GM12874 (cell line): ENCODE data around the gene SCGB1C1.

Experiments
- TF ChIP-seq, protein P1 (sequence below): IDR thresholded peaks from 2 replicates; pipeline ENCODE4 v1.5.1; 2011; ENCODE audit warnings: low read depth, mild to moderate bottlenecking, control low read depth, low read length, moderate library complexity; ENCODE audit not compliant: insufficient read depth

The SCGB1C1 gene

DNA sequence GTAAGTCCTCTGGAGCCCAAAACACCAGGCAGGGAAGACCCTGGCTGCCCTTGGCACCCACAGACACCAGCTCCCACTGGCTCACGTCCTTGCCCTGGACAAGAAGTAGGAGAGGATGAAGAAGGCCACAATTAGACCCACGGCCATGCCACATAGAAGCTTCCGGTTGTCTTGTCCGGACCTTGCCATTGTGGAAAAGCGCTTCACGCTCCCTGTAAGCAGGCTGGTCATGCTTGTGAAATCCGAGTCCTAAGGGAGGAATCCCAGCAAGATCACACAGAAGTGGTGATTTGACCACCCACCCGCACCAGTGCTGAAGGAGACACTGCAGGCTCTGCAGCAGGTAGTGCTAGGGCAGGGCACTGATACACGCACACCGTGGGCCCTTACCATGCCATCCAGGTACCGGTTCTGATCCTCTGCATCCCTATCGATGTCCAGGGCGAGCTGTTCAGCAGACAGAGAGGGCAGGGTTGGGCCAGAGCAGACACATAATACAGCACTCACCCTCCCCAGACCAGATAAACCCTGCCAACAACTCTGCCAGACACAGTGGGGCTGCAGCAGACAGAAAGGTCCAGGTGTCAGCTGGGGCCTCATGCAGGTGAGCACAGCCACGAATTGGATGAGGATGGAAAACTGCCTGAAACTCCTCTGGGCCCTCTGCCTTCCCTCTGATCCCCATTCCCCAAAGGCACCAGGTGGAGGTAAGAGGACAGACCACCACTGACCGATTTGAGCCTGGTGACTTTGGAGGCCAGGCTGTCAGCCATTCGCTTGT is 12.5 kb downstream of the SCGB1C1 start:
- TF ChIP-seq, protein P1, sequence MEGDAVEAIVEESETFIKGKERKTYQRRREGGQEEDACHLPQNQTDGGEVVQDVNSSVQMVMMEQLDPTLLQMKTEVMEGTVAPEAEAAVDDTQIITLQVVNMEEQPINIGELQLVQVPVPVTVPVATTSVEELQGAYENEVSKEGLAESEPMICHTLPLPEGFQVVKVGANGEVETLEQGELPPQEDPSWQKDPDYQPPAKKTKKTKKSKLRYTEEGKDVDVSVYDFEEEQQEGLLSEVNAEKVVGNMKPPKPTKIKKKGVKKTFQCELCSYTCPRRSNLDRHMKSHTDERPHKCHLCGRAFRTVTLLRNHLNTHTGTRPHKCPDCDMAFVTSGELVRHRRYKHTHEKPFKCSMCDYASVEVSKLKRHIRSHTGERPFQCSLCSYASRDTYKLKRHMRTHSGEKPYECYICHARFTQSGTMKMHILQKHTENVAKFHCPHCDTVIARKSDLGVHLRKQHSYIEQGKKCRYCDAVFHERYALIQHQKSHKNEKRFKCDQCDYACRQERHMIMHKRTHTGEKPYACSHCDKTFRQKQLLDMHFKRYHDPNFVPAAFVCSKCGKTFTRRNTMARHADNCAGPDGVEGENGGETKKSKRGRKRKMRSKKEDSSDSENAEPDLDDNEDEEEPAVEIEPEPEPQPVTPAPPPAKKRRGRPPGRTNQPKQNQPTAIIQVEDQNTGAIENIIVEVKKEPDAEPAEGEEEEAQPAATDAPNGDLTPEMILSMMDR, result no peak

- TF ChIP-seq, protein P1, result no peak
Measured at GRCh38 chr11:206002-206384, 13.1 kb downstream of the SCGB1C1 start.

- TF ChIP-seq, protein P1, result no peak
Measured at GRCh38 chr11:206526-207207, 13.8 kb downstream of the SCGB1C1 start.

- TF ChIP-seq, protein P1, result no peak
Measured at GRCh38 chr11:207208-207862, 14.5 kb downstream of the SCGB1C1 start, which contains the start of the genes BET1L and RIC8A. Gene BET1L, minus strand, starts transcription at chr11:207399. Its CDS starts 78 bp downstream, at chr11:207321. Gene RIC8A, plus strand, starts transcription at chr11:207708. Its CDS starts 1,147 bp downstream, at chr11:208855.

DNA sequence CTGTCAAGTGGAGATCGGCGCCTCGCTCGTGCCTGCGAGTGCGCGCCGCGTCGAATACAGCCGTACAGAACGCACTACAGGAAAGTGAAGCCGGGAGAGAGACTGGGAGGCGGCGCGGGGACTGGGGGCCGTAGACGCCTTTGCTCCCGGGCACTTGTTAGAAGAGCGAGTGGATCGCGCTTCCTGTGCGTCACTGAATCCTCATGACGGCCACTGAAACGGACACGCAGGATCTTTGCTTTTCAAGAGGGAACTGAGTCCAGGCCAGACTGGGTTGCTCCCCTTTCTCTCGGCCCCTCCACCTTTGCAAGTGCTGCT is 14.9 kb downstream of the SCGB1C1 start:
- TF ChIP-seq, protein P1, result no peak

GRCh38 chr11:208181-208916 is 15.5 kb downstream of the SCGB1C1 start:
- TF ChIP-seq, protein P1, result no peak

DNA sequence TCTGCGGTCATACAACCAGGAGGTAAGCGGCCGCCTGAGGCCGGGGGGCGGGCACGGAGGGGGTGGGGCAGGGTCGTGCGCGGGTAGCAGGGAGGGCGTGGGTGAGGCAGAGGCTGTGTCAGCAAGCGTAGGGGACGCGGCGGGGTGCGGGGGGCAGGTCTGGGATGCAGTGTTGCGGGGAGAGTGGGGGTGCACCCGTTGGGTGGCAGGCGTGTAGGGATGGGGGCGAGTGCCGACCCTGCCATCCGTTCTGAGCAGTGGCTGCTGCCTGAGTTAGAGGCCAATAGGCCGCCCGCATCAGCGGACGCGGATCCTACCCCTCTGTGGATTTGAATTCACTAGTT is 16.0 kb downstream of the SCGB1C1 start:
- TF ChIP-seq, protein P1, result no peak
